ENCODE measurements around the gene WDFY3. TPM values are rescaled to one million over a fixed set of nuclear protein-coding genes. Genes with fewer than 3 reads are reported as not detected.

WDFY3 gene
- total RNA-seq, 1 experiment from 2014 or later, result not detected

GRCh38 chr4:84957514-84958420, 8.7 kb downstream of the WDFY3 start:
- no peaks in the 10 kb centered on the region for H3K79me2 ChIP-seq (ENCODE audit: low read length)
- no peak overlapping the region for H3K4me2 ChIP-seq (ENCODE audit: low read depth, low read length, poor library complexity, severe bottlenecking)
- no peak overlapping the region for H3K27ac ChIP-seq (ENCODE audit: low read length)
- H3K9me2 ChIP-seq (replicated peaks; ENCODE audit: insufficient read depth, low read length), result no peaks in the 10 kb centered on the region
- H3K9me3 ChIP-seq (ENCODE audit: low read length), result no peaks in the 10 kb centered on the region
- no peaks in the 10 kb centered on the region for H3K27me3 ChIP-seq (ENCODE audit: low read length)
- DNase-seq, result no peak
- H3K4me3 ChIP-seq (ENCODE audit: low read length), result no peak overlapping the region
- H3K36me3 ChIP-seq (ENCODE audit: insufficient read depth, low read length), result no peaks in the 10 kb centered on the region
- H3K9ac ChIP-seq (ENCODE audit: low read length), result no peak overlapping the region
- H4K20me1 ChIP-seq (ENCODE audit: insufficient read depth, low read depth, low read length), result no peaks in the 10 kb centered on the region
- no peak overlapping the region for H2AFZ ChIP-seq (ENCODE audit: low read length)
- H3K4me1 ChIP-seq (ENCODE audit: low read length), result no peaks in the 10 kb centered on the region

DNA sequence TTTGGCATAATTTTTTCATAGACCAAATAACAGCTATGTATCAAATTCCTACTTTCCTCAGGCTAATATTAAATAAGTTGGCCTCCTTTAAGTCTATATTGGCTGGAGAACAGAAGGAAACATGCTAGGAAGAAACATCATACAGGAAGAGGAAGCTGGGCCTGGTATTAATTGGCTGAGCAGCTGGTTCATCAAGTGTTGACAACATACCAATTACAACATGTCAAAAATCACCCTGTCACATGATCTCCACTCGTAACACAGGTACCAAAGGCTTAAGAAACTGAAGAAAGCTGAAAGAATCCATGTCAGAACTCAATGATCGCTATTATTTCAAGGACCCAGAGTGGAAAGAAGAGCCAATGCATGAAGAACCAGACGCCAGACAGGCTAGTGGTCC, 10.5 kb downstream of the WDFY3 start:
- H3K27ac ChIP-seq (ENCODE audit: low read length), result no peak overlapping the region
- H3K4me1 ChIP-seq (ENCODE audit: low read length), result no peaks in the 10 kb centered on the region
- H2AFZ ChIP-seq (ENCODE audit: low read length), result no peak overlapping the region
- no peaks in the 10 kb centered on the region for H3K9me2 ChIP-seq (replicated peaks; ENCODE audit: insufficient read depth, low read length)
- no peaks in the 10 kb centered on the region for H3K9me3 ChIP-seq (ENCODE audit: low read length)
- no peak overlapping the region for H3K9ac ChIP-seq (ENCODE audit: low read length)
- H4K20me1 ChIP-seq (ENCODE audit: insufficient read depth, low read depth, low read length), result no peaks in the 10 kb centered on the region
- DNase-seq, result no peak
- H3K4me2 ChIP-seq (ENCODE audit: low read depth, low read length, poor library complexity, severe bottlenecking), result no peak overlapping the region
- H3K36me3 ChIP-seq (ENCODE audit: insufficient read depth, low read length), result no peaks in the 10 kb centered on the region
- H3K79me2 ChIP-seq (ENCODE audit: low read length), result no peaks in the 10 kb centered on the region
- H3K4me3 ChIP-seq (ENCODE audit: low read length), result no peak overlapping the region
- no peaks in the 10 kb centered on the region for H3K27me3 ChIP-seq (ENCODE audit: low read length)

GRCh38 chr4:84954982-84955567, 11.4 kb downstream of the WDFY3 start:
- Histone ChIP-seq H3K4me3 (ENCODE audit: low read length) (no peak overlapping the region), H3K9me3 (ENCODE audit: low read length) (no peaks in the 10 kb centered on the region), H3K79me2 (ENCODE audit: low read length) (no peaks in the 10 kb centered on the region), H3K4me2 (ENCODE audit: low read depth, low read length, poor library complexity, severe bottlenecking) (no peak overlapping the region), H4K20me1 (ENCODE audit: insufficient read depth, low read depth, low read length) (no peaks in the 10 kb centered on the region), H3K4me1 (ENCODE audit: low read length) (no peaks in the 10 kb centered on the region), H2AFZ (ENCODE audit: low read length) (no peak overlapping the region), H3K36me3 (ENCODE audit: insufficient read depth, low read length) (no peaks in the 10 kb centered on the region), H3K27me3 (ENCODE audit: low read length) (no peaks in the 10 kb centered on the region), H3K9me2 (replicated peaks; ENCODE audit: insufficient read depth, low read length) (no peaks in the 10 kb centered on the region), H3K9ac (ENCODE audit: low read length) (no peak overlapping the region), H3K27ac (ENCODE audit: low read length) (no peak overlapping the region)
- DNase-seq, result no peak

GRCh38 chr4:84952776-84953175, 13.7 kb downstream of the WDFY3 start:
- no peak overlapping the region for H3K9ac ChIP-seq (ENCODE audit: low read length)
- no peaks in the 10 kb centered on the region for H3K79me2 ChIP-seq (ENCODE audit: low read length)
- no peak for DNase-seq

GRCh38 chr4:84952004-84952403, 14.5 kb downstream of the WDFY3 start:
- DNase-seq, result no peak
- H4K20me1 ChIP-seq (ENCODE audit: insufficient read depth, low read depth, low read length), result no peaks in the 10 kb centered on the region
- no peak overlapping the region for H3K27ac ChIP-seq (ENCODE audit: low read length)

More at GRCh38 chr4:84952776-84953175, 13.7 kb downstream of the WDFY3 start:
- Histone ChIP-seq H4K20me1 (ENCODE audit: insufficient read depth, low read depth, low read length) (no peaks in the 10 kb centered on the region), H3K27ac (ENCODE audit: low read length) (no peak overlapping the region), H3K4me3 (ENCODE audit: low read length) (no peak overlapping the region), H2AFZ (ENCODE audit: low read length) (no peak overlapping the region), H3K27me3 (ENCODE audit: low read length) (no peaks in the 10 kb centered on the region), H3K4me1 (ENCODE audit: low read length) (no peaks in the 10 kb centered on the region), H3K36me3 (ENCODE audit: insufficient read depth, low read length) (no peaks in the 10 kb centered on the region), H3K9me3 (ENCODE audit: low read length) (no peaks in the 10 kb centered on the region), H3K4me2 (ENCODE audit: low read depth, low read length, poor library complexity, severe bottlenecking) (no peak overlapping the region), H3K9me2 (replicated peaks; ENCODE audit: insufficient read depth, low read length) (no peaks in the 10 kb centered on the region)

GRCh38 chr4:84948056-84948455, 18.4 kb downstream of the WDFY3 start:
- no peak overlapping the region for H3K4me3 ChIP-seq (ENCODE audit: low read length)
- H4K20me1 ChIP-seq (ENCODE audit: insufficient read depth, low read depth, low read length), result no peaks in the 10 kb centered on the region
- H3K36me3 ChIP-seq (ENCODE audit: insufficient read depth, low read length), result no peaks in the 10 kb centered on the region
- H3K27ac ChIP-seq (ENCODE audit: low read length), result no peak overlapping the region
- H3K4me1 ChIP-seq (ENCODE audit: low read length), result no peaks in the 10 kb centered on the region
- H3K79me2 ChIP-seq (ENCODE audit: low read length), result no peaks in the 10 kb centered on the region
- no peak overlapping the region for H3K9ac ChIP-seq (ENCODE audit: low read length)
- no peaks in the 10 kb centered on the region for H3K9me3 ChIP-seq (ENCODE audit: low read length)
- H3K27me3 ChIP-seq (ENCODE audit: low read length), result no peaks in the 10 kb centered on the region
- DNase-seq, result no peak
- no peak overlapping the region for H3K4me2 ChIP-seq (ENCODE audit: low read depth, low read length, poor library complexity, severe bottlenecking)
- no peak overlapping the region for H2AFZ ChIP-seq (ENCODE audit: low read length)
- H3K9me2 ChIP-seq (replicated peaks; ENCODE audit: insufficient read depth, low read length), result no peaks in the 10 kb centered on the region

More at GRCh38 chr4:84952004-84952403, 14.5 kb downstream of the WDFY3 start:
- Histone ChIP-seq H3K36me3 (ENCODE audit: insufficient read depth, low read length) (no peaks in the 10 kb centered on the region), H3K79me2 (ENCODE audit: low read length) (no peaks in the 10 kb centered on the region), H3K27me3 (ENCODE audit: low read length) (no peaks in the 10 kb centered on the region), H3K9me3 (ENCODE audit: low read length) (no peaks in the 10 kb centered on the region), H3K4me3 (ENCODE audit: low read length) (no peak overlapping the region), H3K9ac (ENCODE audit: low read length) (no peak overlapping the region), H3K4me1 (ENCODE audit: low read length) (no peaks in the 10 kb centered on the region), H3K4me2 (ENCODE audit: low read depth, low read length, poor library complexity, severe bottlenecking) (no peak overlapping the region), H2AFZ (ENCODE audit: low read length) (no peak overlapping the region), H3K9me2 (replicated peaks; ENCODE audit: insufficient read depth, low read length) (no peaks in the 10 kb centered on the region)

- Histone ChIP-seq H3K27me3 (ENCODE audit: low read length) (no peaks in the 10 kb centered on the region), H3K79me2 (ENCODE audit: low read length) (no peaks in the 10 kb centered on the region), H3K36me3 (ENCODE audit: insufficient read depth, low read length) (no peaks in the 10 kb centered on the region), H3K4me1 (ENCODE audit: low read length) (no peaks in the 10 kb centered on the region), H3K4me2 (ENCODE audit: low read depth, low read length, poor library complexity, severe bottlenecking) (no peak overlapping the region), H3K9ac (ENCODE audit: low read length) (no peak overlapping the region), H3K27ac (ENCODE audit: low read length) (no peak overlapping the region), H2AFZ (ENCODE audit: low read length) (no peak overlapping the region), H4K20me1 (ENCODE audit: insufficient read depth, low read depth, low read length) (no peaks in the 10 kb centered on the region), H3K9me3 (ENCODE audit: low read length) (peaks cover 3% of the 10 kb centered on the region; the same call in 1 of the 2 replicates), H3K4me3 (ENCODE audit: low read length) (no peak overlapping the region), H3K9me2 (replicated peaks; ENCODE audit: insufficient read depth, low read length) (no peaks in the 10 kb centered on the region)
- no peak for DNase-seq
Measured at GRCh38 chr4:84944947-84945346, 21.5 kb downstream of the WDFY3 start.

DNA sequence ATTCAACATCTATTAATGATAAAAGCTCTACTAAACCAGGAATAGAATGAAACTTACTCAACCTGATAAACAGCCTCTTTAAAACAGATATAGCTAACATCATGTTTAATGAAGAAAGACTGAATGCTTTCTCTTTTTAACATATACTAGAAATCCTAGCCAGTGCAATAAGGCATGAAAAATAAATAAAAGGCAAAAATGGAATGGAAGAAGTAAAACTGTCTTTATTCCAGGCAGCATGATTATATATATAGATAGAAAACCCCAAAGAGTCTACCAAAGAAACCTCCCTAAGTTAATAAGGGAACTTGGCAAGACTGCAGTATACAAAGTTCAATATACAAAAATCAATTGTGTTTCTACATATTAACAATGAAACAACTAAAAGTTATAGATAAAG, 25.5 kb downstream of the WDFY3 start:
- Histone ChIP-seq H3K4me2 (ENCODE audit: low read depth, low read length, poor library complexity, severe bottlenecking) (no peak overlapping the region), H4K20me1 (ENCODE audit: insufficient read depth, low read depth, low read length) (no peaks in the 10 kb centered on the region), H3K9ac (ENCODE audit: low read length) (no peak overlapping the region), H3K36me3 (ENCODE audit: insufficient read depth, low read length) (no peaks in the 10 kb centered on the region), H3K27me3 (ENCODE audit: low read length) (no peaks in the 10 kb centered on the region), H2AFZ (ENCODE audit: low read length) (no peak overlapping the region), H3K79me2 (ENCODE audit: low read length) (no peaks in the 10 kb centered on the region), H3K27ac (ENCODE audit: low read length) (no peak overlapping the region), H3K9me2 (replicated peaks; ENCODE audit: insufficient read depth, low read length) (no peaks in the 10 kb centered on the region), H3K4me1 (ENCODE audit: low read length) (no peaks in the 10 kb centered on the region), H3K4me3 (ENCODE audit: low read length) (no peak overlapping the region), H3K9me3 (ENCODE audit: low read length) (peaks cover 3% of the 10 kb centered on the region; the same call in 1 of the 2 replicates)
- DNase-seq, result no peak

Data from Karpas-422 (cell line).